ENCODE measurements around the gene SLBP.

- TF ChIP-seq CTCF (IDR thresholded peaks at IDR 0.05; ENCODE audit: low read depth, low read length) (no peak), EZH2phosphoT487 (IDR thresholded peaks at IDR 0.05; ENCODE audit: low read depth) (no peak)
Observed at GRCh38 chr4:1751155-1751918, 39.2 kb upstream of the SLBP start.

Data from OCI-LY3 (cell line).